Measurements from ENCODE around the gene WNT11. TPM values are rescaled to one million over a fixed set of nuclear protein-coding genes. Genes with fewer than 3 reads are reported as not detected.

WNT11 gene
- total RNA-seq, 1 donor from 2014 or later, result 1.8 TPM

- DNase-seq (ENCODE audit: low spot score), result no peak
Observed at GRCh38 chr11:76155500-76156227, 50.6 kb downstream of the WNT11 start.

- DNase-seq (ENCODE audit: low spot score), result no peak
Observed at GRCh38 chr11:76153571-76153923, 52.8 kb downstream of the WNT11 start.

- DNase-seq (ENCODE audit: low spot score), result no peak
Observed at GRCh38 chr11:76152741-76153570, 53.3 kb downstream of the WNT11 start.

GRCh38 chr11:76152086-76152681 lies 54.1 kb downstream of the WNT11 start:
- peak; percentile 84 for DNase-seq (ENCODE audit: low spot score)

GRCh38 chr11:76151556-76152085 lies 54.7 kb downstream of the WNT11 start:
- no peak for DNase-seq (ENCODE audit: low spot score)

- DNase-seq (ENCODE audit: low spot score), result no peak
Observed at GRCh38 chr11:76150141-76150540, 56.2 kb downstream of the WNT11 start.

- no peak for DNase-seq (ENCODE audit: low spot score)
Observed at GRCh38 chr11:76149713-76150112, 56.6 kb downstream of the WNT11 start.

GRCh38 chr11:76148941-76149613 lies 57.2 kb downstream of the WNT11 start:
- DNase-seq (ENCODE audit: low spot score), result no peak

- DNase-seq (ENCODE audit: low spot score), result no peak
Observed at GRCh38 chr11:76148231-76148630, 58.1 kb downstream of the WNT11 start.

GRCh38 chr11:76147106-76147740 lies 59.1 kb downstream of the WNT11 start:
- no peak for DNase-seq (ENCODE audit: low spot score)

GRCh38 chr11:76143274-76143673 lies 63.0 kb downstream of the WNT11 start:
- DNase-seq (ENCODE audit: low spot score), result no peak

GRCh38 chr11:76141901-76142588 lies 64.3 kb downstream of the WNT11 start:
- DNase-seq (ENCODE audit: low spot score), result no peak

- DNase-seq (ENCODE audit: low spot score), result no peak
Observed at GRCh38 chr11:76140912-76141574, 65.3 kb downstream of the WNT11 start.

GRCh38 chr11:76139314-76139713 lies 67.0 kb downstream of the WNT11 start:
- no peak for DNase-seq (ENCODE audit: low spot score)

Other genes starting within 250 kb of the WNT11 start
- gene THAP12, start 174.6 kb upstream of the WNT11 start, total RNA-seq, result 23.1 TPM
- gene GVQW3, start 174.8 kb upstream of the WNT11 start, total RNA-seq, result 3.0 TPM
- 18.3 TPM for gene EMSY, start 238.5 kb upstream of the WNT11 start, total RNA-seq